GM23338 (cell line): ENCODE data around the gene PXMP4. TPM values are rescaled to one million over a fixed set of nuclear protein-coding genes. Genes with fewer than 3 reads are reported as not detected.

ENCODE experiments used
- ATAC-seq: fragments of 200-7000 bp; cut with Tn5 transposase; 3 replicates; pipeline ENCODE4 v1.9.1; 2020
- DNase-seq: peaks from one replicate; pipeline ENCODE4 v3.0.0-alpha.2; 2015; ENCODE audit warnings: low spot score
- H2AFZ ChIP-seq: fragments of 200-600 bp; sonication (generic); 2 replicates; pipeline ENCODE4 v1.8.0; 2016; ENCODE audit warnings: antibody characterized with exemption, mild to moderate bottlenecking, moderate library complexity
- H3F3A ChIP-seq: fragments of 200-600 bp; sonication (generic); replicated peaks from 2 replicates; pipeline ENCODE4 v1.8.0; 2017; ENCODE audit warnings: antibody characterized with exemption, mixed run types, low read depth
- H3K27ac ChIP-seq: fragments of 200-600 bp; sonication (generic); 2 replicates; pipeline ENCODE4 v1.6.1; 2016; ENCODE audit warnings: low read depth
- H3K27me3 ChIP-seq: fragments of 200-600 bp; sonication (generic); 2 replicates; pipeline ENCODE4 v1.8.0; 2016; ENCODE audit warnings: mild to moderate bottlenecking, mixed run types, moderate library complexity; ENCODE audit not compliant: insufficient read depth
- H3K36me3 ChIP-seq: fragments of 200-600 bp; sonication (generic); 2 replicates; pipeline ENCODE4 v1.8.0; 2016; ENCODE audit warnings: mild to moderate bottlenecking; ENCODE audit not compliant: insufficient read depth
- H3K4me1 ChIP-seq: fragments of 200-600 bp; sonication (generic); 2 replicates; pipeline ENCODE4 v1.8.0; 2016; ENCODE audit warnings: mild to moderate bottlenecking, moderate library complexity; ENCODE audit not compliant: insufficient read depth
- H3K4me2 ChIP-seq: fragments of 200-600 bp; sonication (generic); 2 replicates; pipeline ENCODE4 v1.7.1; 2017; ENCODE audit warnings: mixed run types
- H3K4me3 ChIP-seq: fragments of 200-600 bp; sonication (generic); 2 replicates; pipeline ENCODE4 v1.6.1; 2016; ENCODE audit warnings: mixed run types
- H3K79me2 ChIP-seq: fragments of 200-600 bp; sonication (generic); replicated peaks from 2 replicates; pipeline ENCODE4 v1.8.0; 2017; ENCODE audit warnings: mild to moderate bottlenecking; ENCODE audit not compliant: insufficient read depth
- H3K9me2 ChIP-seq: fragments of 200-600 bp; sonication (generic); 2 replicates; pipeline ENCODE4 v1.8.0; 2017; ENCODE audit not compliant: insufficient read depth
- H4K20me1 ChIP-seq: fragments of 200-600 bp; sonication (generic); replicated peaks from 2 replicates; pipeline ENCODE4 v1.8.0; 2017; ENCODE audit warnings: mild to moderate bottlenecking; ENCODE audit not compliant: insufficient read depth
- H3K27ac Mint-ChIP-seq: 2 replicates; pipeline ENCODE4 v1.8.0; 2020; ENCODE audit warnings: inconsistent platforms, mild to moderate bottlenecking, moderate library complexity, mixed read lengths
- H3K27me3 Mint-ChIP-seq: 3 replicates; pipeline ENCODE4 v1.8.0; 2022; ENCODE audit warnings: low read depth, mild to moderate bottlenecking, moderate library complexity, mixed read lengths, inconsistent platforms; ENCODE audit not compliant: insufficient read depth, poor library complexity
- H3K36me3 Mint-ChIP-seq: 3 replicates; pipeline ENCODE4 v1.8.0; 2021; ENCODE audit warnings: low read depth, mild to moderate bottlenecking, inconsistent platforms, moderate library complexity, mixed read lengths
- H3K4me1 Mint-ChIP-seq: 3 replicates; pipeline ENCODE4 v1.8.0; 2020; ENCODE audit warnings: mild to moderate bottlenecking, inconsistent platforms, mixed read lengths
- H3K4me3 Mint-ChIP-seq: 3 replicates; pipeline ENCODE4 v1.8.0; 2021; ENCODE audit warnings: moderate library complexity, mild to moderate bottlenecking, inconsistent platforms, mixed read lengths
- H3K9me3 Mint-ChIP-seq: 3 replicates; pipeline ENCODE4 v1.8.0; 2020; ENCODE audit warnings: moderate library complexity, mild to moderate bottlenecking, inconsistent platforms, mixed read lengths
- ETS1 ChIP-seq: IDR thresholded peaks from 2 replicates; pipeline ENCODE4 v1.6.1; 2016; ENCODE audit warnings: antibody characterized with exemption
- EZH2 ChIP-seq: fragments of 200-600 bp; sonication (generic); IDR thresholded peaks from one replicate; pipeline ENCODE4 v1.8.0; 2017; ENCODE audit warnings: antibody characterized with exemption, mild to moderate bottlenecking, low read depth; ENCODE audit not compliant: unreplicated experiment
- EZH2phosphoT487 ChIP-seq: fragments of 200-600 bp; sonication (generic); IDR thresholded peaks from one replicate; pipeline ENCODE4 v1.8.1; 2018; ENCODE audit warnings: antibody characterized with exemption; ENCODE audit not compliant: unreplicated experiment
- NANOG ChIP-seq: IDR thresholded peaks from 2 replicates; pipeline ENCODE4 v1.6.1; 2016; ENCODE audit warnings: antibody characterized with exemption, borderline replicate concordance
- POLR2AphosphoS5 ChIP-seq: IDR thresholded peaks from 2 replicates; pipeline ENCODE4 v1.6.1; 2016; ENCODE audit warnings: antibody characterized with exemption, low read depth
- STAT1 ChIP-seq: IDR thresholded peaks from one replicate; pipeline ENCODE4 v1.6.1; 2016; ENCODE audit warnings: antibody characterized with exemption; ENCODE audit not compliant: unreplicated experiment
- ZNF114 ChIP-seq: fragments of 250-450 bp; sonication (Bioruptor Pico); IDR thresholded peaks from 2 replicates; pipeline ENCODE4 v1.5.0; 2020; ENCODE audit warnings: mild to moderate bottlenecking, moderate library complexity
- ZNF331 ChIP-seq: fragments of 250-450 bp; sonication (Bioruptor Pico); IDR thresholded peaks from 2 replicates; pipeline ENCODE4 v1.5.0; 2020; ENCODE audit warnings: low read depth, mild to moderate bottlenecking, moderate library complexity
- ZNF462 ChIP-seq: fragments of 250-450 bp; sonication (Bioruptor Pico); IDR thresholded peaks from 2 replicates; pipeline ENCODE4 v1.5.0; 2020; ENCODE audit warnings: mild to moderate bottlenecking, moderate library complexity
- polyA plus RNA-seq: library from polyadenylated mRNA; unstranded; fragments of >200 nt; fragmentation: Nextera tagmentation; extraction: Ambion mirVana; gene quantifications from 2 replicates; pipeline ENCODE4 v1.2.1, GENCODE V29; 2016
- total RNA-seq: library from RNA; depleted of rRNA; stranded (reverse); fragments of >200 nt; shearing (Covaris generic); gene quantifications from 2 replicates; pipeline ENCODE4 v1.2.3, GENCODE V29; 2014
- TF ChIP-seq, protein P1 (sequence below): IDR thresholded peaks from one replicate; pipeline ENCODE4 v1.6.1; 2018; ENCODE audit warnings: antibody characterized with exemption; ENCODE audit not compliant: unreplicated experiment

Gene PXMP4
- total and polyA plus RNA-seq, 2 experiments from 2014 or later: 1.2 to 3.5 TPM

- Mint-ChIP-seq H3K36me3 (0 out of 3 replicates have a peak, but pooled peaks cover 3% of the 10 kb centered on the region), H3K4me3 (no peak overlapping the region), H3K27me3 (peaks cover 5% of the 10 kb centered on the region), H3K4me1 (peaks cover 6% of the 10 kb centered on the region), H3K9me3 (no peaks in the 10 kb centered on the region), H3K27ac (no peak overlapping the region)
- Histone ChIP-seq H3K79me2 (no peaks in the 10 kb centered on the region), H3K4me3 (no peak overlapping the region), H4K20me1 (no peaks in the 10 kb centered on the region), H3K27me3 (no peaks in the 10 kb centered on the region), H3K9me2 (no peaks in the 10 kb centered on the region), H2AFZ (no peak overlapping the region), H3F3A (no peaks in the 10 kb centered on the region), H3K4me2 (no peak overlapping the region), H3K27ac (no peak overlapping the region), H3K36me3 (no peaks in the 10 kb centered on the region), H3K4me1 (no peaks in the 10 kb centered on the region)
- no peak for ATAC-seq
- DNase-seq: no peak
- TF ChIP-seq POLR2AphosphoS5 (no peak), EZH2 (no peak), ETS1 (no peak), ZNF114 (CRISPR knock-in tag) (no peak), EZH2phosphoT487 (no peak), NANOG (no peak)
Observed at GRCh38 chr20:33767777-33768138, 47.6 kb upstream of the PXMP4 start.

GRCh38 chr20:33766686-33767085 is 46.6 kb upstream of the PXMP4 start:
- H3K27ac ChIP-seq: no peak overlapping the region
- no peak overlapping the region for H3K4me3 Mint-ChIP-seq
- no peak for TF ChIP-seq EZH2phosphoT487
- TF ChIP-seq ZNF462 (CRISPR knock-in tag): no peak
- TF ChIP-seq, protein P1, sequence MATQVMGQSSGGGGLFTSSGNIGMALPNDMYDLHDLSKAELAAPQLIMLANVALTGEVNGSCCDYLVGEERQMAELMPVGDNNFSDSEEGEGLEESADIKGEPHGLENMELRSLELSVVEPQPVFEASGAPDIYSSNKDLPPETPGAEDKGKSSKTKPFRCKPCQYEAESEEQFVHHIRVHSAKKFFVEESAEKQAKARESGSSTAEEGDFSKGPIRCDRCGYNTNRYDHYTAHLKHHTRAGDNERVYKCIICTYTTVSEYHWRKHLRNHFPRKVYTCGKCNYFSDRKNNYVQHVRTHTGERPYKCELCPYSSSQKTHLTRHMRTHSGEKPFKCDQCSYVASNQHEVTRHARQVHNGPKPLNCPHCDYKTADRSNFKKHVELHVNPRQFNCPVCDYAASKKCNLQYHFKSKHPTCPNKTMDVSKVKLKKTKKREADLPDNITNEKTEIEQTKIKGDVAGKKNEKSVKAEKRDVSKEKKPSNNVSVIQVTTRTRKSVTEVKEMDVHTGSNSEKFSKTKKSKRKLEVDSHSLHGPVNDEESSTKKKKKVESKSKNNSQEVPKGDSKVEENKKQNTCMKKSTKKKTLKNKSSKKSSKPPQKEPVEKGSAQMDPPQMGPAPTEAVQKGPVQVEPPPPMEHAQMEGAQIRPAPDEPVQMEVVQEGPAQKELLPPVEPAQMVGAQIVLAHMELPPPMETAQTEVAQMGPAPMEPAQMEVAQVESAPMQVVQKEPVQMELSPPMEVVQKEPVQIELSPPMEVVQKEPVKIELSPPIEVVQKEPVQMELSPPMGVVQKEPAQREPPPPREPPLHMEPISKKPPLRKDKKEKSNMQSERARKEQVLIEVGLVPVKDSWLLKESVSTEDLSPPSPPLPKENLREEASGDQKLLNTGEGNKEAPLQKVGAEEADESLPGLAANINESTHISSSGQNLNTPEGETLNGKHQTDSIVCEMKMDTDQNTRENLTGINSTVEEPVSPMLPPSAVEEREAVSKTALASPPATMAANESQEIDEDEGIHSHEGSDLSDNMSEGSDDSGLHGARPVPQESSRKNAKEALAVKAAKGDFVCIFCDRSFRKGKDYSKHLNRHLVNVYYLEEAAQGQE: no peak
- no peak for TF ChIP-seq STAT1
- TF ChIP-seq POLR2AphosphoS5: no peak
- TF ChIP-seq ETS1: no peak
- no peak for TF ChIP-seq NANOG
- TF ChIP-seq ZNF331 (CRISPR knock-in tag): no peak

More at GRCh38 chr20:33766686-33767085, 46.6 kb upstream of the PXMP4 start:
- H3K36me3 ChIP-seq: no peaks in the 10 kb centered on the region
- Mint-ChIP-seq H3K27ac (no peak overlapping the region), H3K36me3 (0 out of 3 replicates have a peak, but pooled peaks cover 3% of the 10 kb centered on the region), H3K9me3 (no peaks in the 10 kb centered on the region), H3K4me1 (peaks cover 6% of the 10 kb centered on the region), H3K27me3 (peaks cover 5% of the 10 kb centered on the region)
- H3K4me3 ChIP-seq: no peak overlapping the region
- H3K79me2 ChIP-seq: no peaks in the 10 kb centered on the region
- H3K9me2 ChIP-seq: no peaks in the 10 kb centered on the region
- H3F3A ChIP-seq: no peaks in the 10 kb centered on the region
- no peak overlapping the region for H3K4me2 ChIP-seq
- H4K20me1 ChIP-seq: no peaks in the 10 kb centered on the region
- no peaks in the 10 kb centered on the region for H3K4me1 ChIP-seq
- H3K27me3 ChIP-seq: no peaks in the 10 kb centered on the region
- no peak overlapping the region for H2AFZ ChIP-seq
- no peak for ATAC-seq
- DNase-seq: no peak
